PFSK-1 (cell line): ENCODE data around the gene SPSB4.

Source experiments
- POLR2AphosphoS5 ChIP-seq: IDR thresholded peaks from 2 replicates; pipeline ENCODE4 v1.6.1; 2012; ENCODE audit warnings: low read depth, mild to moderate bottlenecking, control low read depth, low read length, moderate library complexity
- REST ChIP-seq, 2 experiments: IDR thresholded peaks; 2 replicates each; pipeline versions ENCODE4 v1.6.1 to v1.8.0; 2011 to 2012; ENCODE audit warnings: low read depth in 2 of 2, low read length in 2 of 2, control low read depth in 1 of 2, inconsistent platforms in 1 of 2, mild to moderate bottlenecking in 1 of 2, moderate library complexity in 1 of 2; ENCODE audit not compliant: insufficient read depth in 1 of 2

DNA sequence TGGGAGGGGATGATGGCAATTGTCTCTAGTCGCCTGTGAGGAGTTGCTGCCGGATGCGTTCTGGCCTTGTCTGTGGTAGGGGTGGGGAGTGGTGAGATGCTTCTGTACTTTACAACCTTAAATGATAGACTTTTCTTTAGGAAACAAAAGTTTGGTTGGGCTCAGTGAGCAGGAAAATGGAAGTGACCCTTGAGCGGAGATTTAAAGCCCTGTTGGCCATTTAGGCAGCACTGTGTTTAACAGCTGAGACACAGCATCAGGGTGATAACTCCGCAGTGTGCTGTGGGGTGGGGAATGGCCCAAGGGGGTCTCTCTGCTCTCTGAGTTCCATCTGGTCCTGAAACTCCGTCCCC lies 36.6 kb downstream of the SPSB4 start:
- TF ChIP-seq POLR2AphosphoS5, result no peak
- no peak for TF ChIP-seq REST (IDR thresholded peaks at IDR 0.05; ENCODE audit: insufficient read depth in 1 of 2, low read depth in 2 of 2, low read length in 2 of 2)
